MCF 10A (cell line): ENCODE data around the gene PAK6. TPM values are rescaled to one million over a fixed set of nuclear protein-coding genes. Genes with fewer than 3 reads are reported as not detected.

Experiments used
- BruUV-seq: library from RNA; stranded (reverse); fragments of 400-500 nt; replicated peaks from 2 replicates; lab custom pipeline; 2021; lab: Mats Ljungman, UMichigan
- CTCF ChIA-PET: fragments of 300-600 bp; sonication (Branson Sonifier 250); formaldehyde crosslinking; extraction: SDS; loops from one replicate; lab custom pipeline; 2021; ENCODE audit warnings: antibody characterized with exemption, inconsistent platforms; lab: Yijun Ruan, JAX
- POLR2A ChIA-PET: fragments of 300-600, 350-650 bp; sonication (Branson Sonifier 250); formaldehyde crosslinking; extraction: SDS; loops from one replicate; lab custom pipeline; 2020; ENCODE audit warnings: antibody characterized with exemption, inconsistent platforms; lab: Yijun Ruan, JAX
- DNase-seq: peaks from one replicate; pipeline ENCODE4 v3.0.0-alpha.2; 2018; ENCODE audit not compliant: unreplicated experiment
- H3K27ac Mint-ChIP-seq: one replicate; pipeline ENCODE4 v1.8.0; 2022; ENCODE audit warnings: mild to moderate bottlenecking, low read depth, mixed read lengths; ENCODE audit not compliant: unreplicated experiment
- H3K27me3 Mint-ChIP-seq: one replicate; pipeline ENCODE4 v1.8.0; 2022; ENCODE audit warnings: mixed read lengths; ENCODE audit not compliant: insufficient read depth, unreplicated experiment
- H3K36me3 Mint-ChIP-seq: one replicate; pipeline ENCODE4 v1.8.0; 2022; ENCODE audit warnings: mild to moderate bottlenecking, moderate library complexity, mixed read lengths; ENCODE audit not compliant: insufficient read depth, unreplicated experiment
- H3K4me1 Mint-ChIP-seq: one replicate; pipeline ENCODE4 v1.8.0; 2022; ENCODE audit warnings: mixed read lengths; ENCODE audit not compliant: insufficient read depth, unreplicated experiment
- H3K4me3 Mint-ChIP-seq: one replicate; pipeline ENCODE4 v1.8.0; 2022; ENCODE audit warnings: mild to moderate bottlenecking, moderate library complexity, mixed read lengths; ENCODE audit not compliant: unreplicated experiment
- H3K9me3 Mint-ChIP-seq: one replicate; pipeline ENCODE4 v1.8.0; 2022; ENCODE audit warnings: mixed read lengths; ENCODE audit not compliant: unreplicated experiment
- CTCF ChIP-seq: fragments of 200-600 bp; IDR thresholded peaks from one replicate; pipeline ENCODE4 v1.8.0; 2022; ENCODE audit warnings: antibody characterized with exemption, mild to moderate bottlenecking; ENCODE audit not compliant: unreplicated experiment
- intact Hi-C: fragments of 100-400 bp; cut with micrococcal nuclease; formaldehyde crosslinking; loops from 2 replicates; pipeline ENCODE4 v1.14.1; 2022
- total RNA-seq: library from RNA; stranded (reverse); gene quantifications from 2 replicates; pipeline ENCODE4 v1.2.3, GENCODE V29; 2022

PAK6 gene
- total RNA-seq, 1 experiment from 2014 or later: 9.3 TPM

- Mint-ChIP-seq H3K27ac (no peak overlapping the region), H3K36me3 (no peaks in the 10 kb centered on the region), H3K9me3 (peaks cover 7% of the 10 kb centered on the region), H3K4me1 (no peaks in the 10 kb centered on the region), H3K27me3 (peaks cover 13% of the 10 kb centered on the region), H3K4me3 (no peak overlapping the region)
- ChIA-PET POLR2A (interaction anchor here (1.1 to 1.5 kb wide), 2 partner anchors 10 to 36 kb away, joined by 3 to 5 read pairs; no protein-coding TSS in a partner anchor), CTCF (interaction anchor here (1.3 to 2.8 kb wide), 4 partner anchors 13 to 86 kb away, joined by 3 to 12 read pairs (median 6); no protein-coding TSS in a partner anchor)
- intact Hi-C loops: no loop called here
- TF ChIP-seq CTCF: no peak
- DNase-seq: no peak
- no TSS peak for BruUV-seq
Measured at GRCh38 chr15:40303576-40303975, 64.7 kb downstream of the PAK6 start.

- CTCF ChIA-PET: interaction anchor here (0.6 to 13.6 kb wide), 9 partner anchors 10 to 516 kb away, joined by 3 to 137 read pairs (median 4); no protein-coding TSS in a partner anchor
- H3K4me3 Mint-ChIP-seq: no peak overlapping the region
- POLR2A ChIA-PET: interaction anchor here (0.7 kb wide), 1 partner anchor 10 kb away, joined by 3 read pairs; no protein-coding TSS in a partner anchor
- DNase-seq: no peak
- H3K27me3 Mint-ChIP-seq: peaks cover 13% of the 10 kb centered on the region
- no peak overlapping the region for H3K27ac Mint-ChIP-seq
- intact Hi-C loops: no loop called here
- TF ChIP-seq CTCF: no peak
- H3K36me3 Mint-ChIP-seq: no peaks in the 10 kb centered on the region
- H3K9me3 Mint-ChIP-seq: no peaks in the 10 kb centered on the region
- no TSS peak for BruUV-seq
- no peaks in the 10 kb centered on the region for H3K4me1 Mint-ChIP-seq
Measured at GRCh38 chr15:40305281-40305680, 66.4 kb downstream of the PAK6 start.

DNA sequence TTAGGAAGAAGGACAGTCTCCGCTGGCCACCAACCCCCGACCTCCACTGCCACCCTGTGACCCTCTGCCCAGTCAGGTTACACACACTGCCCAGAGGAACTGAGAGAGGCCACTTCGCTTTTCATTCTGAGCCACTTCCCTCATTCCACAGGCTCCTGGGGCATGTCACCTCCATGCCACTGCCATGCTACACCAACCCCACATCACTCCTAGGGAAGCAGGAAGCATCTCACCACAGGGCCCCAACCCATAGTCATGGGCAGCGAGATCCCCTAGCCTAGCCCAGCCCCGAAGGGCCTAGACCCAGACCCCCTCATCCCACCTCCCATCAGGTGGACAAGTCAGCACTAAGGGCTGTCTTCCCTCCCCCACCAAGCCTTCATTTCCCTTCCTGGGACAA is 67.5 kb downstream of the PAK6 start:
- no peak for DNase-seq
- intact Hi-C loops: no loop called here
- Mint-ChIP-seq H3K36me3 (no peaks in the 10 kb centered on the region), H3K4me3 (no peak overlapping the region), H3K4me1 (no peaks in the 10 kb centered on the region), H3K27ac (no peak overlapping the region), H3K27me3 (peaks cover 13% of the 10 kb centered on the region), H3K9me3 (no peaks in the 10 kb centered on the region)
- CTCF ChIA-PET: interaction anchor here (0.7 to 13.6 kb wide), 5 partner anchors 12 to 130 kb away, joined by 3 to 137 read pairs (median 6); no protein-coding TSS in a partner anchor
- POLR2A ChIA-PET: interaction anchor here (0.6 kb wide), 1 partner anchor 1864 kb away, joined by 5 read pairs; no protein-coding TSS in a partner anchor
- BruUV-seq: no TSS peak
- no peak for TF ChIP-seq CTCF

DNA sequence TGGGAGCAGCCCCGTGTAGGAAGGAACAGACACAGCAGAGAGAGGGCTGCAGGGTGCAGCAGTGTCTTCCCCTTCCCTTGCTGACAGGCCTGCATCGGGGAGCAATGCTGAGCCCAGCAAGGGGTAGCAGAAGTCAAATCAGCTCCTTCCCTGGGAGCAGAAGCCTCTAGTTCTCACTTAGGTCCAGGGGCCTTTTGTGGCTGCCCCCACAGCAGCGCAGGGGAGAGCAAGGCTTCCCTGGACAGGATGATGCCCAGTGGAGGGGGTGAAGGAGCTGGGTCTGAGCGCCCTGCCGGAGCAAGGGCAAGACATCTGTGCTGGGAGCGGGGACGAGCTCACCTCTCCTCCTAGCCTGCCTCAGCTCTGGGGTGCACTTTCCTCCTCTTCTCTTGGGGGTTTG is 68.0 kb downstream of the PAK6 start:
- CTCF ChIA-PET: interaction anchor here (5.8 to 13.6 kb wide), 2 partner anchors 17 to 30 kb away, joined by 28 to 137 read pairs; no protein-coding TSS in a partner anchor
- intact Hi-C loops: no loop called here
- Mint-ChIP-seq H3K36me3 (no peaks in the 10 kb centered on the region), H3K4me1 (no peaks in the 10 kb centered on the region), H3K9me3 (no peaks in the 10 kb centered on the region), H3K4me3 (no peak overlapping the region), H3K27me3 (peaks cover 13% of the 10 kb centered on the region), H3K27ac (no peak overlapping the region)
- BruUV-seq: no TSS peak
- DNase-seq: no peak
- POLR2A ChIA-PET: interaction anchor here (0.6 kb wide), 1 partner anchor 1863 kb away, joined by 5 read pairs; no protein-coding TSS in a partner anchor
- TF ChIP-seq CTCF: no peak
